Tibial artery (tissue), 4 donors: Measurements from ENCODE around the gene SLC1A5.

Source experiments
- DNase-seq, 2 donors: peaks; one replicate each; pipeline ENCODE4 v3.0.0-alpha.2; 2019
- H3K27ac ChIP-seq, 2 donors: fragments of 200-600 bp; sonication (generic) in 1 of 2; 1 replicate in 1 of 2; 2 replicates in 1 of 2; pipeline ENCODE4 v1.5.1; 2018 to 2019; ENCODE audit warnings: mild to moderate bottlenecking in 1 of 2
- H3K27me3 ChIP-seq, 2 donors: fragments of 200-600 bp; sonication (generic) in 1 of 2; one replicate each; pipeline versions ENCODE4 v1.5.1 to v1.6.0; 2016 to 2019
- H3K36me3 ChIP-seq, 3 donors: fragments of 200-600 bp; sonication (generic) in 2 of 3; one replicate each; pipeline ENCODE4 v1.5.1; 2016 to 2019; ENCODE audit warnings: mild to moderate bottlenecking in 2 of 3
- H3K4me1 ChIP-seq, 4 donors: fragments of 200-600 bp; sonication (generic) in 2 of 4; 1 replicate in 3 of 4; 2 replicates in 1 of 4; pipeline ENCODE4 v1.5.1; 2016 to 2019
- H3K4me3 ChIP-seq, 2 donors: fragments of 200-600 bp; sonication (generic) in 1 of 2; 1 replicate in 1 of 2; 2 replicates in 1 of 2; pipeline ENCODE4 v1.5.1; 2018 to 2019; ENCODE audit warnings: mild to moderate bottlenecking in 2 of 2
- H3K9me3 ChIP-seq, 3 donors: fragments of 200-600 bp; sonication (generic) in 1 of 3; one replicate each; pipeline ENCODE4 v1.5.1; 2016 to 2019
- intact Hi-C: fragments of 100-400 bp; cut with DNase I; formaldehyde crosslinking; loops from one replicate; pipeline ENCODE4 v1.15.0; 2023; ENCODE audit warnings: low total_unique reads
- TF ChIP-seq, protein P1 (sequence below), 2 experiments: fragments of 200-600 bp in 1 of 2; fragments of 450-650 bp in 1 of 2; IDR thresholded peaks; one replicate each; pipeline ENCODE4 v1.5.1; 2017 to 2019; ENCODE audit warnings: antibody characterized with exemption in 2 of 2, mild to moderate bottlenecking in 1 of 2, moderate library complexity in 1 of 2

SLC1A5 gene

DNA sequence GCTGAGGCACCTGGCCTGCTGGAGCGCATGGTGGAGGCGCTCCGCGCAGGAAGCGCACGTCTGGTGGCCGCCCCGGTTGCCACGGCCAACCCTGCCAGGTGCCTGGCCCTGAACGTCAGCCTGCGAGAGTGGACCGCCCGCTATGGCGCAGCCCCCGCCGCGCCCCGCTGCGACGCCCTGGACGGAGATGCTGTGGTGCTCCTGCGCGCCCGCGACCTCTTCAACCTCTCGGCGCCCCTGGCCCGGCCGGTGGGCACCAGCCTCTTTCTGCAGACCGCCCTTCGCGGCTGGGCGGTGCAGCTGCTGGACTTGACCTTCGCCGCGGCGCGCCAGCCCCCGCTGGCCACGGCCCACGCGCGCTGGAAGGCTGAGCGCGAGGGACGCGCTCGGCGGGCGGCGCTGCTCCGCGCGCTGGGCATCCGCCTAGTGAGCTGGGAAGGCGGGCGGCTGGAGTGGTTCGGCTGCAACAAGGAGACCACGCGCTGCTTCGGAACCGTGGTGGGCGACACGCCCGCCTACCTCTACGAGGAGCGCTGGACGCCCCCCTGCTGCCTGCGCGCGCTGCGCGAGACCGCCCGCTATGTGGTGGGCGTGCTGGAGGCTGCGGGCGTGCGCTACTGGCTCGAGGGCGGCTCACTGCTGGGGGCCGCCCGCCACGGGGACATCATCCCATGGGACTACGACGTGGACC lies 32.4 kb downstream of the SLC1A5 start:
- no peaks in the 10 kb centered on the region for H3K27me3 ChIP-seq
- H3K4me3 ChIP-seq, result peak overlapping the region in 1 of 2 donors; percentile 29
- TF ChIP-seq, protein P1, sequence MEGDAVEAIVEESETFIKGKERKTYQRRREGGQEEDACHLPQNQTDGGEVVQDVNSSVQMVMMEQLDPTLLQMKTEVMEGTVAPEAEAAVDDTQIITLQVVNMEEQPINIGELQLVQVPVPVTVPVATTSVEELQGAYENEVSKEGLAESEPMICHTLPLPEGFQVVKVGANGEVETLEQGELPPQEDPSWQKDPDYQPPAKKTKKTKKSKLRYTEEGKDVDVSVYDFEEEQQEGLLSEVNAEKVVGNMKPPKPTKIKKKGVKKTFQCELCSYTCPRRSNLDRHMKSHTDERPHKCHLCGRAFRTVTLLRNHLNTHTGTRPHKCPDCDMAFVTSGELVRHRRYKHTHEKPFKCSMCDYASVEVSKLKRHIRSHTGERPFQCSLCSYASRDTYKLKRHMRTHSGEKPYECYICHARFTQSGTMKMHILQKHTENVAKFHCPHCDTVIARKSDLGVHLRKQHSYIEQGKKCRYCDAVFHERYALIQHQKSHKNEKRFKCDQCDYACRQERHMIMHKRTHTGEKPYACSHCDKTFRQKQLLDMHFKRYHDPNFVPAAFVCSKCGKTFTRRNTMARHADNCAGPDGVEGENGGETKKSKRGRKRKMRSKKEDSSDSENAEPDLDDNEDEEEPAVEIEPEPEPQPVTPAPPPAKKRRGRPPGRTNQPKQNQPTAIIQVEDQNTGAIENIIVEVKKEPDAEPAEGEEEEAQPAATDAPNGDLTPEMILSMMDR (IDR thresholded peaks at IDR 0.05), result no peak
- H3K36me3 ChIP-seq, result peaks cover 0 to 30% (median 19%) of the 10 kb centered on the region in 3 donors
- peaks cover 0 to 45% (median 23%) of the 10 kb centered on the region in 4 donors for H3K4me1 ChIP-seq
- no peak for DNase-seq
- peak overlapping the region; percentile 83 to 86 for H3K27ac ChIP-seq
- H3K9me3 ChIP-seq, result no peaks in the 10 kb centered on the region
- intact Hi-C loops, result loop anchor here (5.0 kb wide), 1 partner anchor 236 kb away; no protein-coding TSS in a partner anchor

DNA sequence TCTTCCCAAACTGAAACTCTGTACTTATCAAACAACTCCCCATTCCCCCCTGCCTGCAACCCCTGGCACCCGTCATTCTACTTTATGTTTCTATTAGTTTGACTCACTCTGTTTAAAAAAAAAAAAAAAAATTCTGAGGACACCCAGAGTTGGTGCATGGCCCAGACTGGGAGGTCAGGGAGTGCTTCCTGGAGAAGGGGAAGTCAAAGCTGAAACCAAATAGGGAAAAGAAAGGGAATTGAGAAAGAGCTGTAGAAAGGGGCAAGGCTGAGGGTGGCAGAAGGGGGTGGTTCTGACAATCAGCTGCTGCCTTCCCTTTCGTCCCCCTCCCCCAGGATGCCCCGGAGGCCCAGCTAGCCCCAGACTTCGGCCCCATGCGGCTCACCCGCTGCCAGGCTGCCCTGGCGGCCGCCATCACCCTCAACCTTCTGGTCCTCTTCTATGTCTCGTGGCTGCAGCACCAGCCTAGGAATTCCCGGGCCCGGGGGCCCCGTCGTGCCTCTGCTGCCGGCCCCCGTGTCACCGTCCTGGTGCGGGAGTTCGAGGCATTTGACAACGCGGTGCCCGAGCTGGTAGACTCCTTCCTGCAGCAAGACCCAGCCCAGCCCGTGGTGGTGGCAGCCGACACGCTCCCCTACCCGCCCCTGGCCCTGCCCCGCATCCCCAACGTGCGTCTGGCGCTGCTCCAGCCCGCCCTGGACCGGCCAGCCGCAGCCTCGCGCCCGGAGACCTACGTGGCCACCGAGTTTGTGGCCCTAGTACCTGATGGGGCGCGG lies 33.1 kb downstream of the SLC1A5 start:
- Histone ChIP-seq H3K4me1 (peaks cover 0 to 38% (median 16%) of the 10 kb centered on the region in 4 donors), H3K27ac (peak overlapping the region; percentile 83 to 86), H3K36me3 (peaks cover 0 to 30% (median 23%) of the 10 kb centered on the region in 3 donors), H3K27me3 (no peaks in the 10 kb centered on the region), H3K9me3 (no peaks in the 10 kb centered on the region), H3K4me3 (peak overlapping the region in 1 of 2 donors; percentile 29)
- DNase-seq, result peak; percentile 60 to 87
- intact Hi-C loops, result loop anchor here (5.0 kb wide), 1 partner anchor 237 kb away; no protein-coding TSS in a partner anchor
- TF ChIP-seq, protein P1 (IDR thresholded peaks at IDR 0.05), result no peak

DNA sequence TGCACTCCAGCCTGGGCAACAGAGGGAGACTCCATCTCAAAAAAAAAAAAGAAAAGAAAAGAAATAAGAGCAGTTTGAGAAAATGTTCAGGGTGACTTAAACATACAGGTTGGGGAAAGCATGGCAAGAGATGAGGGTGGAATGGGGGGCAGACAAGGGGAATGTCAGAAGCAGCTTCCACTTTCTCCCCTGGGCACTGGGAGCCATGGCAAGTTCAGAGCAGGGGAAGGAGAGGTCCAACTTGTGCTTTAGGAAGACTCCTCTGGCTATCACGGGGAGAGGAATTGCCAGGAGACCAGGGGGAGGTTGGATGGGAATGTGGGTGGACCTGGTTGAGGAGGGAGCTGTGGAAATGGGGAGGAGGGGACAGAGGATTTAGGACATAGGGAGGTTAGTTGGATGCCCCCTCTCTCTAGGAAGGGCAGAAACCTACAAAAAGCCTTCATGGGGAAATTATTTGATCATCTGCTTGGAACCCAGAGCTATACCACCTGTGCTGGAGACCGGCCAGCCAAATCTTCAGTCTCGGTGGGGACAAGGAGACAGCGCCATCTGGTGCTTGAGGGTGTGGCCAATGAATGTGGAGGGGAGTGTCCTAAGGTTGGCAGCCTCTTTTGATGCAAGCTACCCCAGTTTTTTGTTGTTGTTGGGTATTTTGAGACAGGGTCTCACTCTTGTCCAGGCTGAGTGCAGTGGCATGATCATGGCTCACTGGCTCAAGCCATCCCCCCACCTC lies 34.8 kb downstream of the SLC1A5 start:
- peak in 1 of 2 donors; percentile 46 for DNase-seq
- Histone ChIP-seq H3K4me3 (no peak overlapping the region), H3K9me3 (no peaks in the 10 kb centered on the region), H3K27ac (peak overlapping the region; percentile 15 to 83), H3K4me1 (peaks cover 0 to 30% (median 12%) of the 10 kb centered on the region in 4 donors), H3K27me3 (no peaks in the 10 kb centered on the region), H3K36me3 (peaks cover 0 to 30% (median 29%) of the 10 kb centered on the region in 3 donors)
- TF ChIP-seq, protein P1 (IDR thresholded peaks at IDR 0.05), result peak in 1 of 2 experiments; percentile 15
- intact Hi-C loops, result no loop called here

DNA sequence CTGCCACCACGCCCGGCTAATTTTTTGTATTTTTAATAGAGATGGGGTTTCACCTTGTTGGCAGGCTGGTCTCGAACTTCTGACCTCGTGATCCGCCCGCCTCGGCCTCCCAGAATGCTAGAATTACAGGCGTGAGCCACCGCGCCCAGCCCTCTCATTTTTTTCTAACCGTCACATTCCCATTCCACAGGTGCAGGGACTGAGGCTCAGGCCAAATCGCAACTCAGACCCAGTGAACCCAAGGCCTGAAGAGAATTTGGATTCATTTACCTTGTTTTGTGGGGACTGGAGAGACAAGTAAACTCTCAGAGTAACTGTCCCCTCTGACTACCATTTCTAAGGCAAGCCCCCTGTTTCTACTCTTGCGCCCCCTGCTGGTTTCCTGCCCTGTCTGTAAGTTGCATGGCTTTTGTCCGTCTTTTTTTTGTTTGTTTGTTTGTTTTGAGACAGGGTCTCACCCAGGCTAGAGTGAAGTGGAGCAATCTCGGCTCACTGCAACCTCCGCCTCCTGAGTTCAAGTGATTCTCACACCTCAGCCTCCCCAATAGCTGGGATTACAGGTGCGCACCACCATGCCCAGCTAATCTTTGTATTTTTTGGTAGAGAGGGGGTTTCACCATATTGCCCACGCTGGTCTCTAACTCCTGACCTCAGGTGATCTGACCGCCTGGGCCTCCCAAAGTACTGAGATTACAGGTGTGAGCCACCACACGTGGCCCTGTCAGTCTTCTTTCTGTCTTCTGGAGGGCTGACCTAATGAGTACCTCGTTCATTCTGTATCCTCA lies 39.9 kb downstream of the SLC1A5 start:
- Histone ChIP-seq H3K4me1 (peaks cover 0 to 32% (median 25%) of the 10 kb centered on the region in 4 donors), H3K36me3 (peaks cover 0 to 19% (median 13%) of the 10 kb centered on the region in 3 donors), H3K27me3 (no peaks in the 10 kb centered on the region), H3K27ac (no peak overlapping the region), H3K9me3 (no peaks in the 10 kb centered on the region), H3K4me3 (no peak overlapping the region)
- DNase-seq, result peak in 1 of 2 donors; percentile 78
- intact Hi-C loops, result no loop called here
- TF ChIP-seq, protein P1 (IDR thresholded peaks at IDR 0.05), result peak; percentile 64 to 73
